GDM1 (cell line): ENCODE measurements around the gene IGSF9B.

Experiments
- DNase-seq: peaks from one replicate; lab custom pipeline; 2025; lab: John Stamatoyannopoulos, UW

IGSF9B gene

GRCh38 chr11:133898770-133899115 is 58.0 kb downstream of the IGSF9B start:
- DNase-seq = no peak

GRCh38 chr11:133898031-133898769 is 58.6 kb downstream of the IGSF9B start:
- DNase-seq = no peak

- no peak for DNase-seq
Measured at GRCh38 chr11:133897331-133897650, 59.5 kb downstream of the IGSF9B start.

- DNase-seq = no peak
Measured at GRCh38 chr11:133896642-133897330, 60.0 kb downstream of the IGSF9B start.

- no peak for DNase-seq
Measured at GRCh38 chr11:133896028-133896427, 60.7 kb downstream of the IGSF9B start.

GRCh38 chr11:133895551-133895950 is 61.2 kb downstream of the IGSF9B start:
- no peak for DNase-seq

- no peak for DNase-seq
Measured at GRCh38 chr11:133895061-133895479, 61.7 kb downstream of the IGSF9B start.

GRCh38 chr11:133893381-133893780 is 63.4 kb downstream of the IGSF9B start:
- no peak for DNase-seq

GRCh38 chr11:133892584-133893380 is 64.0 kb downstream of the IGSF9B start:
- no peak for DNase-seq

- no peak for DNase-seq
Measured at GRCh38 chr11:133892126-133892525, 64.6 kb downstream of the IGSF9B start.

- no peak for DNase-seq
Measured at GRCh38 chr11:133889893-133890292, 66.9 kb downstream of the IGSF9B start.

- no peak for DNase-seq
Measured at GRCh38 chr11:133889188-133889587, 67.6 kb downstream of the IGSF9B start.

GRCh38 chr11:133887692-133888332 is 69.0 kb downstream of the IGSF9B start:
- no peak for DNase-seq

- DNase-seq = no peak
Measured at GRCh38 chr11:133886029-133886428, 70.7 kb downstream of the IGSF9B start.

- no peak for DNase-seq
Measured at GRCh38 chr11:133872160-133872559, 84.6 kb downstream of the IGSF9B start.

- DNase-seq = no peak
Measured at GRCh38 chr11:133867456-133867855, 89.3 kb downstream of the IGSF9B start.

- DNase-seq = no peak
Measured at GRCh38 chr11:133865466-133865865, 91.3 kb downstream of the IGSF9B start.

GRCh38 chr11:133864756-133865155 is 92.0 kb downstream of the IGSF9B start:
- no peak for DNase-seq

GRCh38 chr11:133860151-133860550 is 96.6 kb downstream of the IGSF9B start:
- DNase-seq = no peak
